ENCODE measurements around the gene FRMD4A. TPM values are rescaled to one million over a fixed set of nuclear protein-coding genes. Genes with fewer than 3 reads are reported as not detected.

The FRMD4A gene
- total and polyA plus RNA-seq, 2 of the 4 experiments (the other 2 are of a cell fraction): 30.3 to 68.8 TPM

- no peak overlapping the region for H4K5ac ChIP-seq (ENCODE audit: low read depth, low read length)
- peak overlapping the region; percentile 92 for H3K4me2 ChIP-seq (ENCODE audit: low read depth, low read length)
- no peak overlapping the region for H2AK9ac ChIP-seq (replicated peaks; ENCODE audit: low read depth, low read length, poor library complexity)
- H4K8ac ChIP-seq (ENCODE audit: low read depth in 2 of 2, low read length in 2 of 2): no peak overlapping the region
- TF ChIP-seq FOS (IDR thresholded peaks at IDR 0.05; ENCODE audit: low read depth, low read length) (no peak), POLR2A (IDR thresholded peaks at IDR 0.05; ENCODE audit: low read depth, low read length) (no peak), BHLHE40 (IDR thresholded peaks at IDR 0.05; ENCODE audit: low read depth, low read length) (no peak), MAZ (IDR thresholded peaks at IDR 0.05; ENCODE audit: borderline replicate concordance, low read depth, low read length) (no peak), RAD21 (IDR thresholded peaks at IDR 0.05; ENCODE audit: low read length) (no peak), MXI1 (IDR thresholded peaks at IDR 0.05; ENCODE audit: borderline replicate concordance, low read depth, low read length) (no peak), CHD1 (IDR thresholded peaks at IDR 0.05; ENCODE audit: low read depth, low read length) (no peak), NFE2L2 (IDR thresholded peaks at IDR 0.05; ENCODE audit: low read depth, low read length) (no peak), ELK1 (IDR thresholded peaks at IDR 0.05; ENCODE audit: borderline replicate concordance, low read depth, low read length) (no peak), MAFK (IDR thresholded peaks at IDR 0.05; ENCODE audit: low read depth, low read length) (no peak)
- TF ChIP-seq, protein P1, sequence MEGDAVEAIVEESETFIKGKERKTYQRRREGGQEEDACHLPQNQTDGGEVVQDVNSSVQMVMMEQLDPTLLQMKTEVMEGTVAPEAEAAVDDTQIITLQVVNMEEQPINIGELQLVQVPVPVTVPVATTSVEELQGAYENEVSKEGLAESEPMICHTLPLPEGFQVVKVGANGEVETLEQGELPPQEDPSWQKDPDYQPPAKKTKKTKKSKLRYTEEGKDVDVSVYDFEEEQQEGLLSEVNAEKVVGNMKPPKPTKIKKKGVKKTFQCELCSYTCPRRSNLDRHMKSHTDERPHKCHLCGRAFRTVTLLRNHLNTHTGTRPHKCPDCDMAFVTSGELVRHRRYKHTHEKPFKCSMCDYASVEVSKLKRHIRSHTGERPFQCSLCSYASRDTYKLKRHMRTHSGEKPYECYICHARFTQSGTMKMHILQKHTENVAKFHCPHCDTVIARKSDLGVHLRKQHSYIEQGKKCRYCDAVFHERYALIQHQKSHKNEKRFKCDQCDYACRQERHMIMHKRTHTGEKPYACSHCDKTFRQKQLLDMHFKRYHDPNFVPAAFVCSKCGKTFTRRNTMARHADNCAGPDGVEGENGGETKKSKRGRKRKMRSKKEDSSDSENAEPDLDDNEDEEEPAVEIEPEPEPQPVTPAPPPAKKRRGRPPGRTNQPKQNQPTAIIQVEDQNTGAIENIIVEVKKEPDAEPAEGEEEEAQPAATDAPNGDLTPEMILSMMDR (conservative IDR thresholded peaks at IDR 0.05; ENCODE audit: low read depth, low read length): no peak
- H2BK5ac ChIP-seq (ENCODE audit: low read depth, low read length, poor library complexity, severe bottlenecking): no peak overlapping the region
- H3K4me1 ChIP-seq (ENCODE audit: control insufficient read depth, insufficient read depth, low read length): no peaks in the 10 kb centered on the region
- WGBS, 2 experiments (ENCODE audit: extremely low coverage in 2 of 2, insufficient read length in 1 of 2): 0% methylated on average over 2 of the region's 6 CpGs; no CpG with 5 or more reads in 1 of the 2 experiments
- H2BK15ac ChIP-seq (ENCODE audit: low read depth, low read length): 0 out of 3 replicates have a peak overlapping the region, but pooled peaks have one; percentile 4
- no peak overlapping the region for H2AK5ac ChIP-seq (ENCODE audit: low read depth, low read length)
- 0 out of 2 replicates have a peak overlapping the region, but pooled peaks have one; percentile 4 for H3K14ac ChIP-seq (replicated peaks; ENCODE audit: low read depth, low read length)
- H4K91ac ChIP-seq (ENCODE audit: insufficient read depth, low read depth, low read length): no peak overlapping the region
- no peaks in the 10 kb centered on the region for H4K20me1 ChIP-seq (ENCODE audit: insufficient read depth, low read length)
- H3K79me1 ChIP-seq (ENCODE audit: low read depth in 1 of 2, low read length in 2 of 2): no peaks in the 10 kb centered on the region
- no peaks in the 10 kb centered on the region for H3K36me3 ChIP-seq (ENCODE audit: control insufficient read depth, insufficient read depth, low read length)
- no peak overlapping the region for H3K4ac ChIP-seq (ENCODE audit: low read depth, low read length)
- peak overlapping the region; percentile 88 for H2AFZ ChIP-seq (replicated peaks; ENCODE audit: low read length, poor library complexity)
- BruUV-seq (replicated peaks): no TSS peak
- peak overlapping the region; percentile 68 for H3K9ac ChIP-seq (ENCODE audit: low read depth, low read length)
- H3K9me3 ChIP-seq (ENCODE audit: control insufficient read depth, insufficient read depth, low read length): no peaks in the 10 kb centered on the region
- DNase-seq (peak; percentile 35), ATAC-seq (ENCODE audit: low read depth) (peak; percentile 89)
- in situ Hi-C loops (cut with MboI; ENCODE audit: low sequenced_read_pairs): loop anchor here (10.0 kb wide), 1 partner anchor 389 kb away; no protein-coding TSS in a partner anchor
- no peak overlapping the region for H3K18ac ChIP-seq (ENCODE audit: low read depth, low read length)
- peak overlapping the region; percentile 65 for H3K23ac ChIP-seq (ENCODE audit: low read depth, low read length)
- no peak overlapping the region for H2BK120ac ChIP-seq (ENCODE audit: low read depth, low read length)
- no peak overlapping the region for H2BK20ac ChIP-seq (ENCODE audit: low read depth, low read length)
- H3K27me3 ChIP-seq (ENCODE audit: control insufficient read depth, insufficient read depth, low read length): peaks cover 52% of the 10 kb centered on the region
- H3K9me1 ChIP-seq (ENCODE audit: insufficient read depth, low read length): no peaks in the 10 kb centered on the region
- ChIA-PET CTCF (interaction anchor here (1.0 kb wide), 1 partner anchor 13 kb away, joined by 3 read pairs; no protein-coding TSS in a partner anchor), POLR2A (ENCODE audit: unreplicated experiment) (interaction anchor here (1.1 kb wide), 1 partner anchor 12 kb away, joined by 3 read pairs; no protein-coding TSS in a partner anchor)
- H3K56ac ChIP-seq (ENCODE audit: extremely low read depth, insufficient read depth, low read length): no peak overlapping the region
- H3K4me3 ChIP-seq (ENCODE audit: insufficient read depth, low read depth, low read length): peak overlapping the region; percentile 54
- dilution Hi-C loops (cut with HindIII; ENCODE audit: low sequenced_read_pairs, unreplicated experiment): no loop called here
- intact Hi-C loops (cut with micrococcal nuclease): no loop called here
- peak overlapping the region; percentile 46 for H3K27ac ChIP-seq (ENCODE audit: insufficient read depth, low read length)
Measured at GRCh38 chr10:14173391-14173705, 157.4 kb downstream of the FRMD4A start.

Measured in IMR-90 (cell line).